DOHH2 (cell line): ENCODE data around the gene ADGRG6.

Source experiments
- H3F3A ChIP-seq: fragments of 200-600 bp; sonication (generic), shearing (Covaris generic); 2 replicates; pipeline ENCODE4 v1.6.0; 2016; ENCODE audit warnings: antibody characterized with exemption, mild to moderate bottlenecking; ENCODE audit not compliant: control insufficient read depth, insufficient read depth
- H3K27ac ChIP-seq: fragments of 200-600 bp; sonication (generic); 2 replicates; pipeline ENCODE4 v1.5.1; 2014; ENCODE audit warnings: low read depth, mild to moderate bottlenecking, low read length, moderate library complexity
- H3K27me3 ChIP-seq: fragments of 200-600 bp; sonication (generic); 2 replicates; pipeline ENCODE4 v1.6.1; 2014; ENCODE audit warnings: mild to moderate bottlenecking, low read length, mixed read lengths; ENCODE audit not compliant: control insufficient read depth
- H3K36me3 ChIP-seq: fragments of 200-600 bp; sonication (generic); 2 replicates; pipeline ENCODE4 v1.6.1; 2014; ENCODE audit warnings: mild to moderate bottlenecking, low read length, moderate library complexity, mixed read lengths; ENCODE audit not compliant: control insufficient read depth
- H3K4me1 ChIP-seq: fragments of 200-600 bp; sonication (generic); 2 replicates; pipeline ENCODE4 v1.6.1; 2014; ENCODE audit warnings: mild to moderate bottlenecking, low read length, mixed read lengths; ENCODE audit not compliant: control insufficient read depth
- H3K4me2 ChIP-seq: fragments of 200-600 bp; sonication (generic); 2 replicates; pipeline ENCODE4 v1.6.0; 2014; ENCODE audit warnings: mild to moderate bottlenecking, low read length, moderate library complexity
- H3K4me3 ChIP-seq: fragments of 200-600 bp; sonication (generic); 2 replicates; pipeline ENCODE4 v1.5.1; 2014; ENCODE audit warnings: mild to moderate bottlenecking, low read length, mixed read lengths
- H3K79me2 ChIP-seq: fragments of 200-600 bp; sonication (generic); 2 replicates; pipeline ENCODE4 v1.6.1; 2014; ENCODE audit warnings: mild to moderate bottlenecking, low read length, mixed read lengths; ENCODE audit not compliant: control insufficient read depth
- H3K9me2 ChIP-seq: fragments of 200-600 bp; sonication (generic); replicated peaks from 2 replicates; pipeline ENCODE4 v1.6.1; 2014; ENCODE audit warnings: mild to moderate bottlenecking, low read length, mixed read lengths; ENCODE audit not compliant: control insufficient read depth
- H3K9me3 ChIP-seq: fragments of 200-600 bp; sonication (generic); 2 replicates; pipeline ENCODE4 v1.6.1; 2014; ENCODE audit warnings: antibody characterized with exemption, low read length, mixed read lengths; ENCODE audit not compliant: control insufficient read depth, insufficient read depth
- H4K20me1 ChIP-seq: fragments of 200-600 bp; sonication (generic); 2 replicates; pipeline ENCODE4 v1.6.0; 2014; ENCODE audit warnings: low read depth, mild to moderate bottlenecking, antibody characterized with exemption, low read length, moderate library complexity; ENCODE audit not compliant: control insufficient read depth, insufficient read depth
- EZH2phosphoT487 ChIP-seq: fragments of 200-600 bp; sonication (generic); IDR thresholded peaks from 2 replicates; pipeline ENCODE4 v1.6.1; 2017; ENCODE audit warnings: borderline replicate concordance, mild to moderate bottlenecking, antibody characterized with exemption, low read length, moderate library complexity, mixed read lengths
- TF ChIP-seq, protein P1 (sequence below): fragments of 200-600 bp; sonication (generic); IDR thresholded peaks from one replicate; pipeline ENCODE4 v1.5.1; 2014; ENCODE audit warnings: antibody characterized with exemption, mild to moderate bottlenecking, low read depth, low read length; ENCODE audit not compliant: poor library complexity, severe bottlenecking

ADGRG6 gene

DNA sequence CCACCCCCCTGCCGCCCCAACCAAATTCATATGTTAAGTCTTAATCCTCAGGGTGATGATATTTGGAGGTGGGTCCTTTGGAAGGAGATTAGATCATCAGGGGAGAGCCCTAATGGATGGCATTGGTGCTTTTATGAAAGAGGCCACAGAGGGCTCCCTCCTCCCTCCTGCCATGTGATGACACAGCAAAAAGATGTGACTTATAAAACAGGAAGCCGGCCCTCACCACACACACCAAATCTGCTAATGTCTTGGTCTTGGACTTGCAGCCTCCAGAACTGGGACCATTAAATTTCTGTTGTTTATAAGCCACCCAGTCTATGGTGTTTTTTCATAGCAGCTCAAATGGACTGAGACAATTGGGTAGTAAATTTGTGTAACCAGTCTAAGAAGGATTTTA lies 176.3 kb downstream of the ADGRG6 start:
- Histone ChIP-seq H3K9me2 (no peaks in the 10 kb centered on the region), H3K79me2 (no peaks in the 10 kb centered on the region), H4K20me1 (no peaks in the 10 kb centered on the region), H3K4me1 (no peaks in the 10 kb centered on the region), H3K9me3 (no peaks in the 10 kb centered on the region), H3K36me3 (no peaks in the 10 kb centered on the region), H3K4me3 (no peak overlapping the region), H3F3A (no peaks in the 10 kb centered on the region), H3K27ac (no peak overlapping the region), H3K4me2 (no peak overlapping the region), H3K27me3 (no peaks in the 10 kb centered on the region)
- no peak for TF ChIP-seq EZH2phosphoT487
- TF ChIP-seq, protein P1, sequence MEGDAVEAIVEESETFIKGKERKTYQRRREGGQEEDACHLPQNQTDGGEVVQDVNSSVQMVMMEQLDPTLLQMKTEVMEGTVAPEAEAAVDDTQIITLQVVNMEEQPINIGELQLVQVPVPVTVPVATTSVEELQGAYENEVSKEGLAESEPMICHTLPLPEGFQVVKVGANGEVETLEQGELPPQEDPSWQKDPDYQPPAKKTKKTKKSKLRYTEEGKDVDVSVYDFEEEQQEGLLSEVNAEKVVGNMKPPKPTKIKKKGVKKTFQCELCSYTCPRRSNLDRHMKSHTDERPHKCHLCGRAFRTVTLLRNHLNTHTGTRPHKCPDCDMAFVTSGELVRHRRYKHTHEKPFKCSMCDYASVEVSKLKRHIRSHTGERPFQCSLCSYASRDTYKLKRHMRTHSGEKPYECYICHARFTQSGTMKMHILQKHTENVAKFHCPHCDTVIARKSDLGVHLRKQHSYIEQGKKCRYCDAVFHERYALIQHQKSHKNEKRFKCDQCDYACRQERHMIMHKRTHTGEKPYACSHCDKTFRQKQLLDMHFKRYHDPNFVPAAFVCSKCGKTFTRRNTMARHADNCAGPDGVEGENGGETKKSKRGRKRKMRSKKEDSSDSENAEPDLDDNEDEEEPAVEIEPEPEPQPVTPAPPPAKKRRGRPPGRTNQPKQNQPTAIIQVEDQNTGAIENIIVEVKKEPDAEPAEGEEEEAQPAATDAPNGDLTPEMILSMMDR: no peak

DNA sequence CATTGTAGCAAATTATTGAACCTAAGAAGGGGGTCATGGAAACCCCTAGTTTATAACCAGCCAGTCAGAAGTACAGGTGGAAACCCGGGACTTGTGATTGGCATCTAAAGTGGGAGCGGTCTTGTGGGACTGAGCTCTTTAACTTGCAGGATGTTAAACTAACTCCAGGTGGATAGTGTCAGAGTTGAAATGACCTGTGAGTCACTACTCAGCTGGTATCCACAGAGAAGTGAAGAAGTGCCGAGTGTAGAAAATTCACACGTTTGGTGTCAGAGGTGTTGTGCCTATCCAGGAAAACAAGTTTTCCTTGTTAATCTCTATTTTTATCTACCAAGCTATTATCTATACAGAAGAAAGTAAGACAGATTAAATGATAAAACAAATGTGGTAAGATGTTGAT lies 179.7 kb downstream of the ADGRG6 start:
- no peaks in the 10 kb centered on the region for H4K20me1 ChIP-seq
- no peaks in the 10 kb centered on the region for H3K27me3 ChIP-seq
- no peaks in the 10 kb centered on the region for H3K79me2 ChIP-seq
- no peak overlapping the region for H3K27ac ChIP-seq
- no peak overlapping the region for H3K4me2 ChIP-seq
- no peak overlapping the region for H3K4me3 ChIP-seq
- no peaks in the 10 kb centered on the region for H3F3A ChIP-seq
- no peaks in the 10 kb centered on the region for H3K9me3 ChIP-seq
- H3K9me2 ChIP-seq: no peaks in the 10 kb centered on the region
- TF ChIP-seq, protein P1: no peak
- TF ChIP-seq EZH2phosphoT487: no peak
- H3K36me3 ChIP-seq: no peaks in the 10 kb centered on the region
- no peaks in the 10 kb centered on the region for H3K4me1 ChIP-seq

DNA sequence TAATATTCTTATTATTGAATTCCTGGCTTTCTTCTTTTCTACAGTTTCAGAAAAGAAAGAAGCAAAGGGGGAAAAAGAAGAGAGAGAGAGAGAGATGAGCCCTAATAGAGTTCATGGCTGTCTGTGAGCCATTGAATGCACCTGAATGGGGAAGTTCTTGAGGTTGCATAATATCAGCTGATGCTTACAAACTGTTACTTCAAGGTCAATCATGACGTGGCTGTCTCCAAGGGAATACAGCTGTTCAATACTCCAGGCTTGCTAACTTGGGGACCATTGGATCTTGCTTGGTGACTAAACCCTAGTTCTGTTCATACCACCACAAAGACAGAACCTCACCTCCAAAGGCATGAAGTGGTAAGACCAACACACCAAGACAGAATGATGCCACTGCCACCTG lies 180.4 kb downstream of the ADGRG6 start:
- Histone ChIP-seq H3K4me2 (no peak overlapping the region), H3K27ac (no peak overlapping the region), H3F3A (no peaks in the 10 kb centered on the region), H3K27me3 (no peaks in the 10 kb centered on the region), H3K4me3 (no peak overlapping the region), H3K9me2 (no peaks in the 10 kb centered on the region), H3K36me3 (no peaks in the 10 kb centered on the region), H4K20me1 (no peaks in the 10 kb centered on the region), H3K79me2 (no peaks in the 10 kb centered on the region), H3K4me1 (no peaks in the 10 kb centered on the region), H3K9me3 (no peaks in the 10 kb centered on the region)
- TF ChIP-seq, protein P1: no peak
- no peak for TF ChIP-seq EZH2phosphoT487

DNA sequence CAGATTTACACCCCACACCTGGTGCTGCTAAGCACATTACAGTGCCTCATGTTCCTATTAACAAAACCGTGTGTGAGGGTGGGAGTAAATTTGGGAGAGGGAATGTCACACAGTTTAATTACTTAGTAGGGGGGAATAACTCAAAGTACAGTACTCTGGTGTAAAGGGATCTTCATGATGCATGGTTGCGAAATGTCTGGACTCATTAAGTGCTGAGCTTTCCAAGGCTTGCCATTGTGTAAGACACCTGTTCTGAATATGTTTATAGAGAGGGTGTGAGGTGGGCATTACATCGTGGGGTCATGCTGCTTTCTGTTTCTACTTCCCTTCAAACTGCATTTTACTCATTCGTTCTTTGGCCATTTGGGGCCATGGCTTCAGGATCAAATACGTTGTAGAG lies 181.2 kb downstream of the ADGRG6 start:
- H4K20me1 ChIP-seq: no peaks in the 10 kb centered on the region
- no peaks in the 10 kb centered on the region for H3K9me2 ChIP-seq
- H3K36me3 ChIP-seq: no peaks in the 10 kb centered on the region
- H3K4me1 ChIP-seq: no peaks in the 10 kb centered on the region
- H3F3A ChIP-seq: no peaks in the 10 kb centered on the region
- TF ChIP-seq EZH2phosphoT487: no peak
- TF ChIP-seq, protein P1: no peak
- H3K79me2 ChIP-seq: no peaks in the 10 kb centered on the region
- H3K4me2 ChIP-seq: no peak overlapping the region
- no peaks in the 10 kb centered on the region for H3K9me3 ChIP-seq
- H3K27ac ChIP-seq: no peak overlapping the region
- H3K27me3 ChIP-seq: no peaks in the 10 kb centered on the region
- H3K4me3 ChIP-seq: no peak overlapping the region
